ENCODE results near the gene AP3S2. TPM values are rescaled to one million over a fixed set of nuclear protein-coding genes. Genes with fewer than 3 reads are reported as not detected.

Gene AP3S2
- total and polyA plus RNA-seq, 2 donors (not counting 1 experiment from before 2014, with no cell fraction given) = 11.3 to 32.3 TPM

GRCh38 chr15:89837830-89838178, 56.0 kb downstream of the AP3S2 start:
- no peak overlapping the region for H2AFZ ChIP-seq (ENCODE audit: insufficient read depth, low read depth, low read length, poor library complexity, severe bottlenecking)
- no peak for DNase-seq
- peaks cover 0 to 5% of the 10 kb centered on the region in 2 donors for H3K4me1 ChIP-seq (ENCODE audit: control insufficient read depth in 2 of 2, insufficient read depth in 2 of 2, low read length in 2 of 2)
- H3K79me2 ChIP-seq (ENCODE audit: control insufficient read depth, insufficient read depth, low read length) = no peaks in the 10 kb centered on the region
- TF ChIP-seq, protein P1, sequence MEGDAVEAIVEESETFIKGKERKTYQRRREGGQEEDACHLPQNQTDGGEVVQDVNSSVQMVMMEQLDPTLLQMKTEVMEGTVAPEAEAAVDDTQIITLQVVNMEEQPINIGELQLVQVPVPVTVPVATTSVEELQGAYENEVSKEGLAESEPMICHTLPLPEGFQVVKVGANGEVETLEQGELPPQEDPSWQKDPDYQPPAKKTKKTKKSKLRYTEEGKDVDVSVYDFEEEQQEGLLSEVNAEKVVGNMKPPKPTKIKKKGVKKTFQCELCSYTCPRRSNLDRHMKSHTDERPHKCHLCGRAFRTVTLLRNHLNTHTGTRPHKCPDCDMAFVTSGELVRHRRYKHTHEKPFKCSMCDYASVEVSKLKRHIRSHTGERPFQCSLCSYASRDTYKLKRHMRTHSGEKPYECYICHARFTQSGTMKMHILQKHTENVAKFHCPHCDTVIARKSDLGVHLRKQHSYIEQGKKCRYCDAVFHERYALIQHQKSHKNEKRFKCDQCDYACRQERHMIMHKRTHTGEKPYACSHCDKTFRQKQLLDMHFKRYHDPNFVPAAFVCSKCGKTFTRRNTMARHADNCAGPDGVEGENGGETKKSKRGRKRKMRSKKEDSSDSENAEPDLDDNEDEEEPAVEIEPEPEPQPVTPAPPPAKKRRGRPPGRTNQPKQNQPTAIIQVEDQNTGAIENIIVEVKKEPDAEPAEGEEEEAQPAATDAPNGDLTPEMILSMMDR (IDR thresholded peaks at IDR 0.05) = no peak
- TF ChIP-seq EZH2 (IDR thresholded peaks at IDR 0.05; ENCODE audit: borderline replicate concordance, insufficient read depth, low read depth, low read length, poor library complexity, severe bottlenecking) = no peak
- ChIA-PET CTCF (interaction anchor here (1.2 kb wide), 1 partner anchor 14 kb away, joined by 3 read pairs; no protein-coding TSS in a partner anchor), POLR2A (interaction anchor here (0.6 kb wide), 1 partner anchor 269 kb away, joined by 6 read pairs; no protein-coding TSS in a partner anchor)
- H3K27me3 ChIP-seq (replicated peaks in 1 of 4; ENCODE audit: control extremely low read depth in 1 of 4, control insufficient read depth in 3 of 4, insufficient read depth in 4 of 4, low read length in 3 of 4) = no peaks in the 10 kb centered on the region
- H3K27ac ChIP-seq (ENCODE audit: low read length in 2 of 2) = no peak overlapping the region
- no peak overlapping the region for H3K27ac Mint-ChIP-seq
- no peak overlapping the region for H3K4me3 Mint-ChIP-seq
- H3K4me2 ChIP-seq (replicated peaks; ENCODE audit: low read depth, low read length, poor library complexity, severe bottlenecking) = no peak overlapping the region
- intact Hi-C loops (cut with micrococcal nuclease) = loop anchor here (10.0 kb wide), 1 partner anchor 73 kb away; no protein-coding TSS in a partner anchor
- 63% methylated on average over 3 of the region's 3 CpGs for WGBS (ENCODE audit: insufficient coverage)
- H3K4me3 ChIP-seq (ENCODE audit: control extremely low read depth in 1 of 5, extremely low read depth in 1 of 5, insufficient read depth in 1 of 5, low read depth in 2 of 5, low read length in 4 of 5) = no peak overlapping the region
- H4K20me1 ChIP-seq (ENCODE audit: control insufficient read depth, insufficient read depth, low read length, poor library complexity, severe bottlenecking) = no peaks in the 10 kb centered on the region
- no peaks in the 10 kb centered on the region for H3K27me3 Mint-ChIP-seq
- no peaks in the 10 kb centered on the region for H3K9me3 ChIP-seq (ENCODE audit: control extremely low read depth in 1 of 3, control insufficient read depth in 2 of 3, insufficient read depth in 1 of 3, low read length in 2 of 3)
- no peaks in the 10 kb centered on the region for H3K9me3 Mint-ChIP-seq (ENCODE audit: insufficient read depth)
- no peak overlapping the region for H3K9ac ChIP-seq (ENCODE audit: low read length)
- peaks cover 9% of the 10 kb centered on the region for H3K4me1 Mint-ChIP-seq
- peaks cover 0 to 43% of the 10 kb centered on the region in 2 experiments for H3K36me3 ChIP-seq (replicated peaks in 1 of 2; ENCODE audit: control extremely low read depth in 1 of 2, control insufficient read depth in 1 of 2, extremely low read depth in 1 of 2, insufficient read depth in 2 of 2, low read length in 1 of 2)
- ATAC-seq (ENCODE audit: low read depth) = no peak

- Histone ChIP-seq H3K4me3 (ENCODE audit: control extremely low read depth in 1 of 5, extremely low read depth in 1 of 5, insufficient read depth in 1 of 5, low read depth in 2 of 5, low read length in 4 of 5) (no peak overlapping the region), H3K27me3 (replicated peaks in 1 of 4; ENCODE audit: control extremely low read depth in 1 of 4, control insufficient read depth in 3 of 4, insufficient read depth in 4 of 4, low read length in 3 of 4) (no peaks in the 10 kb centered on the region), H3K27ac (ENCODE audit: low read length in 2 of 2) (no peak overlapping the region), H3K4me2 (replicated peaks; ENCODE audit: low read depth, low read length, poor library complexity, severe bottlenecking) (no peak overlapping the region), H2AFZ (ENCODE audit: insufficient read depth, low read depth, low read length, poor library complexity, severe bottlenecking) (no peak overlapping the region), H3K79me2 (ENCODE audit: control insufficient read depth, insufficient read depth, low read length) (no peaks in the 10 kb centered on the region), H3K9me3 (ENCODE audit: control extremely low read depth in 1 of 3, control insufficient read depth in 2 of 3, insufficient read depth in 1 of 3, low read length in 2 of 3) (no peaks in the 10 kb centered on the region), H3K36me3 (replicated peaks in 1 of 2; ENCODE audit: control extremely low read depth in 1 of 2, control insufficient read depth in 1 of 2, extremely low read depth in 1 of 2, insufficient read depth in 2 of 2, low read length in 1 of 2) (peaks cover 0 to 43% of the 10 kb centered on the region in 2 experiments), H4K20me1 (ENCODE audit: control insufficient read depth, insufficient read depth, low read length, poor library complexity, severe bottlenecking) (no peaks in the 10 kb centered on the region), H3K9ac (ENCODE audit: low read length) (no peak overlapping the region), H3K4me1 (ENCODE audit: control insufficient read depth in 2 of 2, insufficient read depth in 2 of 2, low read length in 2 of 2) (peaks cover 0 to 5% of the 10 kb centered on the region in 2 donors)
- H3K27me3 Mint-ChIP-seq = no peaks in the 10 kb centered on the region
- no peak overlapping the region for H3K27ac Mint-ChIP-seq
- TF ChIP-seq, protein P1 (IDR thresholded peaks at IDR 0.05) = no peak
- no peak for TF ChIP-seq EZH2 (IDR thresholded peaks at IDR 0.05; ENCODE audit: borderline replicate concordance, insufficient read depth, low read depth, low read length, poor library complexity, severe bottlenecking)
- no peak overlapping the region for H3K4me3 Mint-ChIP-seq
- peaks cover 9% of the 10 kb centered on the region for H3K4me1 Mint-ChIP-seq
- POLR2A ChIA-PET = no interaction called here
- no peak for DNase-seq
- intact Hi-C loops (cut with micrococcal nuclease) = loop anchor here (10.0 kb wide), 1 partner anchor 72 kb away; no protein-coding TSS in a partner anchor
- CTCF ChIA-PET = interaction anchor here (1.2 kb wide), 1 partner anchor 15 kb away, joined by 3 read pairs; no protein-coding TSS in a partner anchor
- no peaks in the 10 kb centered on the region for H3K9me3 Mint-ChIP-seq (ENCODE audit: insufficient read depth)
- no peak for ATAC-seq (ENCODE audit: low read depth)
- 29% methylated on average over 3 of the region's 6 CpGs for WGBS (ENCODE audit: insufficient coverage)
These were observed 56.5 kb downstream of the AP3S2 start for GRCh38 chr15:89837134-89837829.

Measured in B cell (primary cell).